HEK293 (cell line): Measurements from ENCODE around the gene DEDD.

ENCODE experiments used
- BCL11B ChIP-seq: fragments of 450-650 bp; formaldehyde crosslinking; IDR thresholded peaks from 2 replicates; pipeline ENCODE4 v1.5.1; 2016; ENCODE audit warnings: low read depth, missing biosample characterization, missing genetic modification characterization
- EGR2 ChIP-seq: fragments of 450-650 bp; formaldehyde crosslinking; IDR thresholded peaks from 2 replicates; pipeline ENCODE4 v1.5.1; 2016; ENCODE audit warnings: low read depth, missing biosample characterization, missing genetic modification characterization
- GLI4 ChIP-seq: fragments of 450-650 bp; formaldehyde crosslinking; IDR thresholded peaks from 2 replicates; pipeline ENCODE4 v1.5.1; 2016; ENCODE audit warnings: missing biosample characterization, missing genetic modification characterization
- GLIS2 ChIP-seq: fragments of 450-650 bp; formaldehyde crosslinking; IDR thresholded peaks from 2 replicates; pipeline ENCODE4 v1.5.1; 2016; ENCODE audit warnings: missing biosample characterization, missing genetic modification characterization
- IKZF3 ChIP-seq: fragments of 450-650 bp; IDR thresholded peaks from 2 replicates; pipeline ENCODE4 v1.5.0; 2018; ENCODE audit warnings: missing biosample characterization, mild to moderate bottlenecking, missing genetic modification characterization, moderate library complexity
- YY1 ChIP-seq: fragments of 450-650 bp; formaldehyde crosslinking; IDR thresholded peaks from 2 replicates; pipeline ENCODE4 v1.5.1; 2018; ENCODE audit warnings: missing biosample characterization, missing genetic modification characterization
- ZBTB48 ChIP-seq: fragments of 450-650 bp; formaldehyde crosslinking; IDR thresholded peaks from 2 replicates; pipeline ENCODE4 v1.5.1; 2016; ENCODE audit warnings: missing biosample characterization, missing genetic modification characterization
- ZBTB7A ChIP-seq: fragments of 450-650 bp; formaldehyde crosslinking; IDR thresholded peaks from 2 replicates; pipeline ENCODE4 v1.5.1; 2016; ENCODE audit warnings: low read depth, missing biosample characterization, missing genetic modification characterization
- ZNF114 ChIP-seq: fragments of 450-650 bp; formaldehyde crosslinking; IDR thresholded peaks from 2 replicates; pipeline ENCODE4 v1.5.0; 2017; ENCODE audit warnings: missing biosample characterization, missing genetic modification characterization
- ZNF157 ChIP-seq: fragments of 450-650 bp; formaldehyde crosslinking; IDR thresholded peaks from 2 replicates; pipeline ENCODE4 v1.5.1; 2016; ENCODE audit warnings: missing biosample characterization, missing genetic modification characterization
- ZNF341 ChIP-seq: fragments of 450-650 bp; formaldehyde crosslinking; IDR thresholded peaks from 2 replicates; pipeline ENCODE4; 2016; ENCODE audit warnings: low read depth, missing biosample characterization, missing genetic modification characterization
- ZNF530 ChIP-seq: fragments of 450-650 bp; formaldehyde crosslinking; IDR thresholded peaks from 2 replicates; pipeline ENCODE4 v1.5.1; 2016; ENCODE audit warnings: low read depth, missing biosample characterization, missing genetic modification characterization
- ZNF76 ChIP-seq: fragments of 450-650 bp; formaldehyde crosslinking; IDR thresholded peaks from 2 replicates; pipeline ENCODE4; 2016; ENCODE audit warnings: low read depth, missing biosample characterization, missing genetic modification characterization, borderline replicate concordance
- ZSCAN30 ChIP-seq: fragments of 450-650 bp; IDR thresholded peaks from 2 replicates; pipeline ENCODE4 v1.5.1; 2018; ENCODE audit warnings: missing biosample characterization, mild to moderate bottlenecking, missing genetic modification characterization, moderate library complexity
- TF ChIP-seq, protein P1 (sequence below): fragments of 450-650 bp; formaldehyde crosslinking; IDR thresholded peaks from 2 replicates; pipeline ENCODE4 v1.5.1; 2016; ENCODE audit warnings: missing biosample characterization, missing genetic modification characterization, borderline replicate concordance
- TF ChIP-seq, protein P2 (sequence below): fragments of 450-650 bp; formaldehyde crosslinking; IDR thresholded peaks from 2 replicates; pipeline ENCODE4 v1.5.1; 2016; ENCODE audit warnings: missing biosample characterization, missing genetic modification characterization
- TF ChIP-seq, protein P3 (sequence below): fragments of 450-650 bp; formaldehyde crosslinking; optimal IDR thresholded peaks from 2 replicates; pipeline ENCODE3; 2016; ENCODE audit warnings: missing biosample characterization, mild to moderate bottlenecking, missing genetic modification characterization
- TF ChIP-seq, protein P4 (sequence below): fragments of 450-650 bp; formaldehyde crosslinking; IDR thresholded peaks from 2 replicates; pipeline ENCODE4 v1.5.1; 2016; ENCODE audit warnings: missing biosample characterization, missing genetic modification characterization
- TF ChIP-seq, protein P5 (sequence below): sonication (generic); formaldehyde crosslinking; IDR thresholded peaks from 2 replicates; pipeline ENCODE4 v1.8.1; 2022; ENCODE audit warnings: mild to moderate bottlenecking, moderate library complexity, missing genetic modification reagents
- TF ChIP-seq, protein P6 (sequence below): fragments of 450-650 bp; formaldehyde crosslinking; IDR thresholded peaks from 2 replicates; pipeline ENCODE4 v1.5.1; 2016; ENCODE audit warnings: missing biosample characterization, missing genetic modification characterization

Gene DEDD

DNA sequence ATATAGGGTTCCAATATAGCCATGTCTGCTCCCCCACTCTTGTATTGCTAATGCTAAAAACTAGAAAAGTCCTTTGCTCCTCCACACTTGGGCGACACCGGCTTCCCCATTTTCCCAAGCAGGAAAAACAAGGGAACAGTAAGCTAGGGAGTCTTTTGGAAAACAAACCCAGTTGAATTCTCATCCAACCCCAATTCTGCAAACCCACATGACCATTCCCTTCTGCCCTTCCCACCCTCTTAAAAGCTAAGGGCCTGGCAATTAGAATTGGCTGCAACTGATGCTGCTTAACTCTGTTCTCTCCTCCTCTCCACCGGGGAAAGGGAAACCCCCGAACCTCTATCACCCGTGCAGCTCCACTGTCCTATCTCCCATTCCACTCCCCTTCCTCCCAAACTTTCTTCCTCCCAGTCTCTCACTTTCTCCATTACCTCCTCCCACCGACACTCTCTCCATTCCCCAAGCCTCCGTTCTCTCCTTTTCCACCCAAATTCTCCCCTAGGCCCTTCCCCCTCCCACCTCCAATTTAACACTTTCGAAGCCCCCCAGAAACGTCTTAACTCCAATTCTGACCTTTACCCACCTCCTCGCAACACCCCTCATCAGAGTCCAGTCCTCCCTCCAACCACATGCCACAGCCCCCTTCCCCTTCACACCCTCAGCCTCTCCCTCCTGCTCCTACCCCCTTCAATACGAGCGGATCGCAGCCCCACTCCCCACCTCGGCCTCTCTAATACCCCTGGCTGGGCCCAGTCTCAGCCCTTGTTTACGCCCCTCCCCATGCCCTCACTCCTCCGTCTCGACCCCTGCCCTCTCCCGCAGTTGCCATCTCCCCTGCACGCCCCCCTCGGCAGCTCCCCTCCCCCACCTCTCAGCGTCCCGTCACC is 701 bp downstream of the DEDD start (continued):
- TF ChIP-seq, protein P1, sequence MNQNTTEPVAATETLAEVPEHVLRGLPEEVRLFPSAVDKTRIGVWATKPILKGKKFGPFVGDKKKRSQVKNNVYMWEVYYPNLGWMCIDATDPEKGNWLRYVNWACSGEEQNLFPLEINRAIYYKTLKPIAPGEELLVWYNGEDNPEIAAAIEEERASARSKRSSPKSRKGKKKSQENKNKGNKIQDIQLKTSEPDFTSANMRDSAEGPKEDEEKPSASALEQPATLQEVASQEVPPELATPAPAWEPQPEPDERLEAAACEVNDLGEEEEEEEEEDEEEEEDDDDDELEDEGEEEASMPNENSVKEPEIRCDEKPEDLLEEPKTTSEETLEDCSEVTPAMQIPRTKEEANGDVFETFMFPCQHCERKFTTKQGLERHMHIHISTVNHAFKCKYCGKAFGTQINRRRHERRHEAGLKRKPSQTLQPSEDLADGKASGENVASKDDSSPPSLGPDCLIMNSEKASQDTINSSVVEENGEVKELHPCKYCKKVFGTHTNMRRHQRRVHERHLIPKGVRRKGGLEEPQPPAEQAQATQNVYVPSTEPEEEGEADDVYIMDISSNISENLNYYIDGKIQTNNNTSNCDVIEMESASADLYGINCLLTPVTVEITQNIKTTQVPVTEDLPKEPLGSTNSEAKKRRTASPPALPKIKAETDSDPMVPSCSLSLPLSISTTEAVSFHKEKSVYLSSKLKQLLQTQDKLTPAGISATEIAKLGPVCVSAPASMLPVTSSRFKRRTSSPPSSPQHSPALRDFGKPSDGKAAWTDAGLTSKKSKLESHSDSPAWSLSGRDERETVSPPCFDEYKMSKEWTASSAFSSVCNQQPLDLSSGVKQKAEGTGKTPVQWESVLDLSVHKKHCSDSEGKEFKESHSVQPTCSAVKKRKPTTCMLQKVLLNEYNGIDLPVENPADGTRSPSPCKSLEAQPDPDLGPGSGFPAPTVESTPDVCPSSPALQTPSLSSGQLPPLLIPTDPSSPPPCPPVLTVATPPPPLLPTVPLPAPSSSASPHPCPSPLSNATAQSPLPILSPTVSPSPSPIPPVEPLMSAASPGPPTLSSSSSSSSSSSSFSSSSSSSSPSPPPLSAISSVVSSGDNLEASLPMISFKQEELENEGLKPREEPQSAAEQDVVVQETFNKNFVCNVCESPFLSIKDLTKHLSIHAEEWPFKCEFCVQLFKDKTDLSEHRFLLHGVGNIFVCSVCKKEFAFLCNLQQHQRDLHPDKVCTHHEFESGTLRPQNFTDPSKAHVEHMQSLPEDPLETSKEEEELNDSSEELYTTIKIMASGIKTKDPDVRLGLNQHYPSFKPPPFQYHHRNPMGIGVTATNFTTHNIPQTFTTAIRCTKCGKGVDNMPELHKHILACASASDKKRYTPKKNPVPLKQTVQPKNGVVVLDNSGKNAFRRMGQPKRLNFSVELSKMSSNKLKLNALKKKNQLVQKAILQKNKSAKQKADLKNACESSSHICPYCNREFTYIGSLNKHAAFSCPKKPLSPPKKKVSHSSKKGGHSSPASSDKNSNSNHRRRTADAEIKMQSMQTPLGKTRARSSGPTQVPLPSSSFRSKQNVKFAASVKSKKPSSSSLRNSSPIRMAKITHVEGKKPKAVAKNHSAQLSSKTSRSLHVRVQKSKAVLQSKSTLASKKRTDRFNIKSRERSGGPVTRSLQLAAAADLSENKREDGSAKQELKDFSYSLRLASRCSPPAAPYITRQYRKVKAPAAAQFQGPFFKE (tag by site-specific recombination): peak; percentile 54; the same call in 1 of the 2 replicates
- TF ChIP-seq BCL11B: peak; percentile 78
- TF ChIP-seq ZBTB7A (tag by site-specific recombination): peak; percentile 85
- TF ChIP-seq, protein P2, sequence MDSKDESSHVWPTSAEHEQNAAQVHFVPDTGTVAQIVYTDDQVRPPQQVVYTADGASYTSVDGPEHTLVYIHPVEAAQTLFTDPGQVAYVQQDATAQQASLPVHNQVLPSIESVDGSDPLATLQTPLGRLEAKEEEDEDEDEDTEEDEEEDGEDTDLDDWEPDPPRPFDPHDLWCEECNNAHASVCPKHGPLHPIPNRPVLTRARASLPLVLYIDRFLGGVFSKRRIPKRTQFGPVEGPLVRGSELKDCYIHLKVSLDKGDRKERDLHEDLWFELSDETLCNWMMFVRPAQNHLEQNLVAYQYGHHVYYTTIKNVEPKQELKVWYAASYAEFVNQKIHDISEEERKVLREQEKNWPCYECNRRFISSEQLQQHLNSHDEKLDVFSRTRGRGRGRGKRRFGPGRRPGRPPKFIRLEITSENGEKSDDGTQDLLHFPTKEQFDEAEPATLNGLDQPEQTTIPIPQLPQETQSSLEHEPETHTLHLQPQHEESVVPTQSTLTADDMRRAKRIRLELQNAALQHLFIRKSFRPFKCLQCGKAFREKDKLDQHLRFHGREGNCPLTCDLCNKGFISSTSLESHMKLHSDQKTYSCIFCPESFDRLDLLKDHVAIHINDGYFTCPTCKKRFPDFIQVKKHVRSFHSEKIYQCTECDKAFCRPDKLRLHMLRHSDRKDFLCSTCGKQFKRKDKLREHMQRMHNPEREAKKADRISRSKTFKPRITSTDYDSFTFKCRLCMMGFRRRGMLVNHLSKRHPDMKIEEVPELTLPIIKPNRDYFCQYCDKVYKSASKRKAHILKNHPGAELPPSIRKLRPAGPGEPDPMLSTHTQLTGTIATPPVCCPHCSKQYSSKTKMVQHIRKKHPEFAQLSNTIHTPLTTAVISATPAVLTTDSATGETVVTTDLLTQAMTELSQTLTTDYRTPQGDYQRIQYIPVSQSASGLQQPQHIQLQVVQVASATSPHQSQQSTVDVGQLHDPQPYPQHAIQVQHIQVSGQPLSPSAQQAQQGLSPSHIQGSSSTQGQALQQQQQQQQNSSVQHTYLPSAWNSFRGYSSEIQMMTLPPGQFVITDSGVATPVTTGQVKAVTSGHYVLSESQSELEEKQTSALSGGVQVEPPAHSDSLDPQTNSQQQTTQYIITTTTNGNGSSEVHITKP (tag by site-specific recombination): peak; percentile 81
- TF ChIP-seq, protein P3, sequence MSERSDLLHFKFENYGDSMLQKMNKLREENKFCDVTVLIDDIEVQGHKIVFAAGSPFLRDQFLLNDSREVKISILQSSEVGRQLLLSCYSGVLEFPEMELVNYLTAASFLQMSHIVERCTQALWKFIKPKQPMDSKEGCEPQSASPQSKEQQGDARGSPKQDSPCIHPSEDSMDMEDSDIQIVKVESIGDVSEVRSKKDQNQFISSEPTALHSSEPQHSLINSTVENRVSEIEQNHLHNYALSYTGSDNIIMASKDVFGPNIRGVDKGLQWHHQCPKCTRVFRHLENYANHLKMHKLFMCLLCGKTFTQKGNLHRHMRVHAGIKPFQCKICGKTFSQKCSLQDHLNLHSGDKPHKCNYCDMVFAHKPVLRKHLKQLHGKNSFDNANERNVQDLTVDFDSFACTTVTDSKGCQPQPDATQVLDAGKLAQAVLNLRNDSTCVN (tag by site-specific recombination): peak; percentile 36
- peak; percentile 56; the same call in 1 of the 2 replicates for TF ChIP-seq ZNF157 (tag by site-specific recombination)
- TF ChIP-seq ZSCAN30 (tag by site-specific recombination): no peak
- no peak; the same call in 1 of the 2 replicates for TF ChIP-seq ZNF76 (tag by site-specific recombination)
- peak; percentile 57 for TF ChIP-seq EGR2
- no peak for TF ChIP-seq YY1 (tag by site-specific recombination)
- TF ChIP-seq, protein P4, sequence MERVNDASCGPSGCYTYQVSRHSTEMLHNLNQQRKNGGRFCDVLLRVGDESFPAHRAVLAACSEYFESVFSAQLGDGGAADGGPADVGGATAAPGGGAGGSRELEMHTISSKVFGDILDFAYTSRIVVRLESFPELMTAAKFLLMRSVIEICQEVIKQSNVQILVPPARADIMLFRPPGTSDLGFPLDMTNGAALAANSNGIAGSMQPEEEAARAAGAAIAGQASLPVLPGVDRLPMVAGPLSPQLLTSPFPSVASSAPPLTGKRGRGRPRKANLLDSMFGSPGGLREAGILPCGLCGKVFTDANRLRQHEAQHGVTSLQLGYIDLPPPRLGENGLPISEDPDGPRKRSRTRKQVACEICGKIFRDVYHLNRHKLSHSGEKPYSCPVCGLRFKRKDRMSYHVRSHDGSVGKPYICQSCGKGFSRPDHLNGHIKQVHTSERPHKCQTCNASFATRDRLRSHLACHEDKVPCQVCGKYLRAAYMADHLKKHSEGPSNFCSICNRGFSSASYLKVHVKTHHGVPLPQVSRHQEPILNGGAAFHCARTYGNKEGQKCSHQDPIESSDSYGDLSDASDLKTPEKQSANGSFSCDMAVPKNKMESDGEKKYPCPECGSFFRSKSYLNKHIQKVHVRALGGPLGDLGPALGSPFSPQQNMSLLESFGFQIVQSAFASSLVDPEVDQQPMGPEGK (tag by site-specific recombination): peak; percentile 95
- TF ChIP-seq ZBTB48 (tag by site-specific recombination): peak; percentile 86
- TF ChIP-seq, protein P5, sequence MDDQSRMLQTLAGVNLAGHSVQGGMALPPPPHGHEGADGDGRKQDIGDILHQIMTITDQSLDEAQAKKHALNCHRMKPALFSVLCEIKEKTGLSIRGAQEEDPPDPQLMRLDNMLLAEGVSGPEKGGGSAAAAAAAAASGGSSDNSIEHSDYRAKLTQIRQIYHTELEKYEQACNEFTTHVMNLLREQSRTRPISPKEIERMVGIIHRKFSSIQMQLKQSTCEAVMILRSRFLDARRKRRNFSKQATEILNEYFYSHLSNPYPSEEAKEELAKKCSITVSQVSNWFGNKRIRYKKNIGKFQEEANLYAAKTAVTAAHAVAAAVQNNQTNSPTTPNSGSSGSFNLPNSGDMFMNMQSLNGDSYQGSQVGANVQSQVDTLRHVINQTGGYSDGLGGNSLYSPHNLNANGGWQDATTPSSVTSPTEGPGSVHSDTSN (CRISPR knock-in tag): no peak
- TF ChIP-seq, protein P6, sequence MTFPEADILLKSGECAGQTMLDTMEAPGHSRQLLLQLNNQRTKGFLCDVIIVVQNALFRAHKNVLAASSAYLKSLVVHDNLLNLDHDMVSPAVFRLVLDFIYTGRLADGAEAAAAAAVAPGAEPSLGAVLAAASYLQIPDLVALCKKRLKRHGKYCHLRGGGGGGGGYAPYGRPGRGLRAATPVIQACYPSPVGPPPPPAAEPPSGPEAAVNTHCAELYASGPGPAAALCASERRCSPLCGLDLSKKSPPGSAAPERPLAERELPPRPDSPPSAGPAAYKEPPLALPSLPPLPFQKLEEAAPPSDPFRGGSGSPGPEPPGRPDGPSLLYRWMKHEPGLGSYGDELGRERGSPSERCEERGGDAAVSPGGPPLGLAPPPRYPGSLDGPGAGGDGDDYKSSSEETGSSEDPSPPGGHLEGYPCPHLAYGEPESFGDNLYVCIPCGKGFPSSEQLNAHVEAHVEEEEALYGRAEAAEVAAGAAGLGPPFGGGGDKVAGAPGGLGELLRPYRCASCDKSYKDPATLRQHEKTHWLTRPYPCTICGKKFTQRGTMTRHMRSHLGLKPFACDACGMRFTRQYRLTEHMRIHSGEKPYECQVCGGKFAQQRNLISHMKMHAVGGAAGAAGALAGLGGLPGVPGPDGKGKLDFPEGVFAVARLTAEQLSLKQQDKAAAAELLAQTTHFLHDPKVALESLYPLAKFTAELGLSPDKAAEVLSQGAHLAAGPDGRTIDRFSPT (tag by site-specific recombination): peak; percentile 82; the same call in 1 of the 2 replicates
- TF ChIP-seq IKZF3 (tag by site-specific recombination): 0 out of 2 replicates have a peak, but pooled peaks have one; percentile 41
- TF ChIP-seq GLI4 (tag by site-specific recombination): no peak; the same call in 1 of the 2 replicates
- TF ChIP-seq ZNF341 (tag by site-specific recombination): peak; percentile 50
- TF ChIP-seq GLIS2: peak; percentile 92
- no peak for TF ChIP-seq ZNF114 (tag by site-specific recombination)
- TF ChIP-seq ZNF530 (tag by site-specific recombination): 0 out of 2 replicates have a peak, but pooled peaks have one; percentile 28
